Right atrium auricular region (tissue), 2 donors: Measurements from ENCODE around the gene UBA1. TPM values are rescaled to one million over a fixed set of nuclear protein-coding genes. Genes with fewer than 3 reads are reported as not detected.

Experiments used
- DNase-seq: peaks from one replicate; pipeline ENCODE4 v3.0.0-alpha.2; 2019; ENCODE audit warnings: low spot score
- H3K27ac ChIP-seq, 2 donors: fragments of 200-600 bp; sonication (generic); 1 replicate in 1 of 2; 2 replicates in 1 of 2; pipeline ENCODE4 v1.5.1; 2016 to 2019
- H3K27me3 ChIP-seq, 2 donors: fragments of 200-600 bp; sonication (generic); one replicate each; pipeline versions ENCODE4 v1.5.1 to v1.6.0; 2017 to 2019
- H3K36me3 ChIP-seq: fragments of 200-600 bp; sonication (generic); one replicate; pipeline ENCODE4 v1.5.1; 2016
- H3K4me1 ChIP-seq, 2 donors: fragments of 200-600 bp; sonication (generic); one replicate each; pipeline versions ENCODE4 v1.5.1 to v1.6.0; 2017 to 2019
- H3K4me3 ChIP-seq, 2 donors: fragments of 200-600 bp; sonication (generic); 1 replicate in 1 of 2; 2 replicates in 1 of 2; pipeline ENCODE4 v1.5.1; 2017 to 2019; ENCODE audit warnings: mild to moderate bottlenecking in 1 of 2, moderate library complexity in 1 of 2
- H3K9me3 ChIP-seq, 2 donors: fragments of 200-600 bp; sonication (generic); one replicate each; pipeline ENCODE4 v1.5.1; 2019
- CTCF ChIP-seq, 2 donors: fragments of 200-600 bp; sonication (generic); IDR thresholded peaks; one replicate each; pipeline ENCODE4 v1.5.1; 2019; ENCODE audit warnings: antibody characterized with exemption in 2 of 2
- total RNA-seq, 2 donors: library from RNA; depleted of rRNA; stranded (reverse); fragments of >200 nt; gene quantifications; one replicate each; pipeline ENCODE4 v1.1.0, GENCODE V29; 2016

Gene UBA1
- total RNA-seq, 2 donors from 2014 or later, result 102 to 136 TPM

GRCh38 chrX:47186096-47186740, 7.4 kb upstream of the UBA1 start:
- H3K9me3 ChIP-seq, result no peaks in the 10 kb centered on the region
- no peaks in the 10 kb centered on the region for H3K27me3 ChIP-seq
- DNase-seq, result no peak
- H3K4me1 ChIP-seq, result peaks cover 0 to 2% of the 10 kb centered on the region in 2 donors
- no peak overlapping the region for H3K27ac ChIP-seq
- H3K36me3 ChIP-seq, result peaks cover 37% of the 10 kb centered on the region
- no peak overlapping the region for H3K4me3 ChIP-seq
- TF ChIP-seq CTCF (IDR thresholded peaks at IDR 0.05), result no peak

DNA sequence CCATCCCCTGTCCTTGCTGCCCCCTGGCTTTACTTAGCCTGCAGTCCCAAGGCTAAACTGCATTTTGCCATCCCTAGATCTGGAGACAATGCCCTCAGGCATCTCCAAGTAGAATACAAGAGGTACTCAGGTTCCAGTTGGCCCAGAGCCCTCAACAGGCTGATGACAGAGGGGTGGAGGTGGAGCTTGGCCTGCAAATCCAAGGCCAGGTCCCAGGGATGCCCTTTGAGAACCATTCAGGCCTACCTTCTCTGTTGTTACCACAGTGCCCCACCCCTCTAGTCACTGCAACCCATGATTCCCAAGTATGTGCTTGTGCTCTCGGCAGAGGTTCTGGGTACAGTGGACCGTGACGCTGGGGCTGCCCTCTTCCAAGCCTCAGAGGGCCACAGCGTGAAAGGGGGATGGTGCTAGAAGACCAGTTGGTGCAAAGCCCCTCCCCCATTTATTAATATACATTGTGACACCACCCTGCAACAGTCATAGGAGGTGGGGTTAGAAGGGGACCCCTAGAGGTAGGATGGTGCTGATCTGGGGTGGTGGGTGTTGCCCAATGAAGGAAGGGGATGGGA, 6.4 kb upstream of the UBA1 start:
- no peak for DNase-seq
- no peaks in the 10 kb centered on the region for H3K9me3 ChIP-seq
- no peak overlapping the region for H3K4me3 ChIP-seq
- H3K4me1 ChIP-seq, result peaks cover 0 to 11% of the 10 kb centered on the region in 2 donors
- H3K27ac ChIP-seq, result no peak overlapping the region
- peaks cover 28% of the 10 kb centered on the region for H3K36me3 ChIP-seq
- H3K27me3 ChIP-seq, result no peaks in the 10 kb centered on the region
- no peak for TF ChIP-seq CTCF (IDR thresholded peaks at IDR 0.05)

DNA sequence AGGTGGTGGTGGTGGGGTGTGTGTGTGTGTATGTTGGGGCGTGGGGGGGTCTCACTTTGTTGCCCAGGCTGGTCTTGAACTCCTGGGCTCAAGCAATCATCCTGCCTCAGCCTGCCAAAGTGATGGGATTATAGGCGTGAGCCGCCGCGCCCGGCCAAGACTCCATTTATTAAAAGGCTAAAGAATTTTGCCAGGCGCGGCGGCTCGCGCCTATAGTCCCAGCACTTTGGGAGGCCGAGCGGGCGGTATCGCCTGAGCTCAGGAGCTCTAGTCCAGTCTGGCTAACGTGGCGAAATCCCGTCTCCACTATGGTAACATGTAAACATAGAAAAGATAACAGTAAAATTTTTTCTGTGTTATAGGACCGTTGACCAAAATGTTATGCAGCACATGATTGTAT, 3.7 kb upstream of the UBA1 start:
- H3K27me3 ChIP-seq, result no peaks in the 10 kb centered on the region
- no peak for DNase-seq

DNA sequence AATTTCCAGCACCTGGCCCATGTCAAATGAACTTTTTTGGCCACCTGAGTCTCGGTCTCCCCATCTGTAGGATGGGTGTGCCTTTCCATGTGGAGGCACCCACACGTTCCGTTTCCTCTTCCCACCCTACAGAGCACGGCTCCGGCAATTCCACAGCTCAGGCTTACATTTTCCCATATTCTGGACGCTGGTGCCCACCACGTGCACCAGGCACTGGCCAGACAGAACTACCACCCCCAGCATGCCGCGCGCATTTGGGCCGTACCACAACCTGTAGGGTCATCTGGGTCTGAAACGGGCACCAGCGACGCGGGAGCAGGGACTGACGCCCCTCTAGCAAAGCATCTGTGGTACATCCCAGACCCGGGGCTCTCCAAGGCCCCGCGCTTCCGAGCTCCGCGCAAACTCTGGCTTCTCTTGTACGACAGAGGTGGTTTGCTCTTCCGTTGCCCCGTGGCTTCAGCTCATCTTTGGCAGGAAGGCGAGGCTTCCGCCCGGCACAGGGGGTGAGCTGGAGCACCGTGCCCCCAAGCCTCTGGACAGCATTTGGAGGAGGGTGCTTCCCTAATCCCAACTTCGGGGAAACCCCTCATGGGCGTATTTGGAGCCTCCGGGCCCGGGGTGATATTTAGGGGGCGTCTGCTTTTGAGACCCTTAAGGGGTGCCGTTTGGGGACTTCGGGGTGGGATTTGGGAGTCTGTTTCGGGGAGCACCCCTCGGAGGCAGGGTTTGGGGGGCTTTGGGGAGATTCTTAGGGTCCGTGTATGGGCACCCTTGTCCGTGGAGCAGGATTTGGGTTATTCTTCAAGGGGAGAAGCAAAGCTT, 3.0 kb upstream of the UBA1 start:
- Histone ChIP-seq H3K27me3 (no peaks in the 10 kb centered on the region), H3K9me3 (no peaks in the 10 kb centered on the region), H3K4me3 (peak overlapping the region; percentile 41 to 59), H3K27ac (peak overlapping the region; percentile 22 to 70), H3K4me1 (peaks cover 0 to 34% of the 10 kb centered on the region in 2 donors), H3K36me3 (peaks cover 8% of the 10 kb centered on the region)
- TF ChIP-seq CTCF (IDR thresholded peaks at IDR 0.05), result no peak
- peak; percentile 89 for DNase-seq

More for the DNA sequence above, 3.7 kb upstream of the UBA1 start:
- Histone ChIP-seq H3K4me1 (peaks cover 0 to 26% of the 10 kb centered on the region in 2 donors), H3K4me3 (no peak overlapping the region), H3K27ac (no peak overlapping the region), H3K9me3 (no peaks in the 10 kb centered on the region), H3K36me3 (peaks cover 16% of the 10 kb centered on the region)
- TF ChIP-seq CTCF (IDR thresholded peaks at IDR 0.05), result no peak

GRCh38 chrX:47191331-47191730, 2.3 kb upstream of the UBA1 start:
- peaks cover 0 to 40% of the 10 kb centered on the region in 2 donors for H3K4me1 ChIP-seq
- H3K9me3 ChIP-seq, result no peaks in the 10 kb centered on the region
- no peak for DNase-seq
- H3K27ac ChIP-seq, result peak overlapping the region in 1 of 2 donors; percentile 70
- no peaks in the 10 kb centered on the region for H3K27me3 ChIP-seq
- peaks cover 1% of the 10 kb centered on the region for H3K36me3 ChIP-seq
- TF ChIP-seq CTCF (IDR thresholded peaks at IDR 0.05), result no peak
- H3K4me3 ChIP-seq, result peak overlapping the region; percentile 41 to 59
